Pancreas (tissue), 10 donors: ENCODE data around the gene LRP2BP. TPM values are rescaled to one million over a fixed set of nuclear protein-coding genes. Genes with fewer than 3 reads are reported as not detected.
A peak's percentile ranks its signal among the peaks of the same experiment; 100 is the strongest.

ENCODE experiments used
- ATAC-seq, 4 donors: fragments of 200-7000 bp; cut with Tn5 transposase; one replicate each; pipeline versions ENCODE4 v1.8.0 to v1.9.1; 2020; ENCODE audit warnings: mild to moderate bottlenecking in 4 of 4, moderate library complexity in 4 of 4
- DNase-seq, 6 donors: peaks; one replicate each; pipeline ENCODE4 v3.0.0-alpha.2; 2020
- FAIRE-seq: peaks from 2 replicates; lab custom pipeline; 2012; peaks lifted over from hg19 to GRCh38; lab: Jason Lieb, UNC
- H3K27ac ChIP-seq, 4 donors: fragments of 200-600 bp; sonication (generic); 1 replicate in 3 of 4; 2 replicates in 1 of 4; pipeline versions ENCODE4 v1.5.0 to v1.8.0; 2020
- H3K27me3 ChIP-seq, 4 donors: fragments of 200-600 bp; one replicate each; pipeline ENCODE4 v1.8.0; 2021
- H3K36me3 ChIP-seq, 3 donors: fragments of 200-600 bp; sonication (generic) in 1 of 3; one replicate each; pipeline versions ENCODE4 v1.5.0 to v1.8.0; 2020 to 2021
- H3K4me1 ChIP-seq, 3 donors: fragments of 200-600 bp; one replicate each; pipeline ENCODE4 v1.8.0; 2021
- H3K4me3 ChIP-seq, 4 donors: fragments of 200-600 bp; sonication (generic) in 2 of 4; one replicate each; pipeline versions ENCODE4 v1.5.0 to v1.8.0; 2020 to 2021
- H3K9me3 ChIP-seq, 4 donors: fragments of 200-600 bp; one replicate each; pipeline ENCODE4 v1.8.0; 2021
- WGBS, 2 donors: extraction: QIAGEN DNeasy Blood & Tissue Kit; methylation state at CpG; one replicate each; pipeline ENCODE4 v1.1.7; 2013; 5-methylcytosine and 5-hydroxymethylcytosine counted together
- intact Hi-C, 3 donors: fragments of 100-400 bp; cut with DNase I; formaldehyde crosslinking; loops; one replicate each; pipeline versions ENCODE4 v1.11.1 to v1.14.2; 2022
- polyA plus RNA-seq, 2 donors: library from polyadenylated mRNA; stranded (reverse); fragments of 200-250 nt; gene quantifications; one replicate each; pipeline ENCODE4 v1.2.3, GENCODE V29; 2013
- total RNA-seq, 6 donors: library from RNA; stranded (reverse); fragmentation: NEBNext Ultra II Directional in 4 of 6; extraction: Animal tissue kit (Norgen Biotek cat#: 25700) in 4 of 6; gene quantifications; one replicate each; pipeline versions ENCODE4 v1.2.1 to v1.2.4, GENCODE V29; 2021 to 2023
- TF ChIP-seq, protein P1 (sequence below), 4 donors: fragments of 200-600 bp; sonication (generic) in 3 of 4; IDR thresholded peaks; one replicate each; pipeline versions ENCODE4 v1.5.0 to v1.8.0; 2021; ENCODE audit warnings: antibody characterized with exemption in 4 of 4
- donor health status: healthy with polysubstance abuse.
- donor health status: DM: no; HTN: no; CAD: no; lungs with moderate emphysema.
- donor health status: DM: no; HTN: no; CAD: no.
- donor health status: control.
- donor health status: control.
- donor health status: Bipolar disorder and iron deficiency.
- donor health status: DM: yes; HTN: yes; CAD: no.
- donor health status: DM: no; HTN: no; CAD: no.
- donor health status: DM: no; HTN: no; CAD: no.
- donor health status: DM: yes; HTN: yes; CAD: no.

The LRP2BP gene
- total and polyA plus RNA-seq, 8 donors: 0.72 to 2.1 (median 1.00) TPM

DNA sequence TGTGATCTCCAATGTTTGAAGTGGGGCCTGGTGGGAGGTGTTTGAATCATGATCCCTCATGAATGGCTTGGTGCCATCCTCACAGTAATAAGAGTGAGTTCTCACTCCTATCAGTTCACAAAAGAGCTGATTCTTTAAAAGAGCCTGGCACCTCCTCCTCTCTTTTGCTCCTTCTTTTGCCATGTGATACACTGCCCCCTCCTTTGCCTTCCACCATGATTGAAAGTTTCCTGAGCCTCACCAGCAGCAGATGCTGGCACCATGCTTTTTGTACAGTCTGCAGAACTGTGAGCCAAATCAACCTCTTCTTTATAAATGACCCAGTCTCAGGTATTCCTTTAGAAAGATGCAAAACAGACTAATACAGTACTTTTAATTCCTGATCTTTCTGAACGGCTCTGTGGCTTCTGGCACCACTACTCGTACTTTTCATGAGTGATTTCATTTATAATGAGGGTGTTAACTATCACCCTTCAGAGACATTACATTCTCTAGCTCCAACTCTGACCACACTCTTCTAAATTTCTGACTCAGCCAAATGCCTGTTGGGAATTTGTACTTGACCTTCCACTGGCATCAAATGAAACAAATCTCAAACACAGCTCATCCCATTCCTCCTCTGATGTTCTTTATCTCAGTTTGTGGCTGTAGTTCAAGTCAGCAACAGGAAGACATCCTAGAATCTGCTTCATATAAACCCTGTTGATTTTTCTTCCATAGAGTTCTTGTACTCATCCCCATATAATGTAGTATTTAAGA is 25.8 kb upstream of the LRP2BP start:
- FAIRE-seq: no peak
- Histone ChIP-seq H3K4me3 (no peak overlapping the region), H3K9me3 (no peaks in the 10 kb centered on the region), H3K36me3 (no peaks in the 10 kb centered on the region), H3K4me1 (peaks cover 0 to 17% (median 11%) of the 10 kb centered on the region in 3 donors), H3K27me3 (no peaks in the 10 kb centered on the region), H3K27ac (no peak overlapping the region)
- intact Hi-C loops: no loop called here
- WGBS, 2 donors: 81 to 95% methylated on average over 2 of the region's 2 CpGs
- DNase-seq: no peak
- no peak for ATAC-seq
- TF ChIP-seq, protein P1, sequence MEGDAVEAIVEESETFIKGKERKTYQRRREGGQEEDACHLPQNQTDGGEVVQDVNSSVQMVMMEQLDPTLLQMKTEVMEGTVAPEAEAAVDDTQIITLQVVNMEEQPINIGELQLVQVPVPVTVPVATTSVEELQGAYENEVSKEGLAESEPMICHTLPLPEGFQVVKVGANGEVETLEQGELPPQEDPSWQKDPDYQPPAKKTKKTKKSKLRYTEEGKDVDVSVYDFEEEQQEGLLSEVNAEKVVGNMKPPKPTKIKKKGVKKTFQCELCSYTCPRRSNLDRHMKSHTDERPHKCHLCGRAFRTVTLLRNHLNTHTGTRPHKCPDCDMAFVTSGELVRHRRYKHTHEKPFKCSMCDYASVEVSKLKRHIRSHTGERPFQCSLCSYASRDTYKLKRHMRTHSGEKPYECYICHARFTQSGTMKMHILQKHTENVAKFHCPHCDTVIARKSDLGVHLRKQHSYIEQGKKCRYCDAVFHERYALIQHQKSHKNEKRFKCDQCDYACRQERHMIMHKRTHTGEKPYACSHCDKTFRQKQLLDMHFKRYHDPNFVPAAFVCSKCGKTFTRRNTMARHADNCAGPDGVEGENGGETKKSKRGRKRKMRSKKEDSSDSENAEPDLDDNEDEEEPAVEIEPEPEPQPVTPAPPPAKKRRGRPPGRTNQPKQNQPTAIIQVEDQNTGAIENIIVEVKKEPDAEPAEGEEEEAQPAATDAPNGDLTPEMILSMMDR (IDR thresholded peaks at IDR 0.05): no peak

DNA sequence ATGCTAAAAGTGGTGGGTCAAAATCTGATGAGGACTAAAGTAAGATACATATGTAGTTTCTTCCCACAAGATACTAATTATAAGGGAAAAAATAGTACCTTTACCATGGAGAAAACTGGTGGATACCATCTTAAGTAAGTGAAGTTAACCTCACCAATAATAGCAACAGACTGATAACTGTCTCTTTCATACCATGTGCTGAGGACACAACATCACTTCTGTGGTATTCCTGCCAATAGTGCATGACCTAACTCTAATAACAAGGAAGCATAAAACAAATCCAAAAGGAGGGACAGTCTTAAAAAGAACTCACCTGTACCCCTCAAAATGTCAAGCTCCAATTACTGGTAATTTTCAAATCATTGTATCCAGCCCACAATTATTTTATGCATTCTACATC is 21.2 kb upstream of the LRP2BP start:
- DNase-seq (no peak), FAIRE-seq (no peak), ATAC-seq (no peak)
- peaks cover 0 to 17% (median 8%) of the 10 kb centered on the region in 3 donors for H3K36me3 ChIP-seq
- H3K27ac ChIP-seq: no peak overlapping the region
- H3K4me3 ChIP-seq: no peak overlapping the region
- H3K27me3 ChIP-seq: no peaks in the 10 kb centered on the region
- no peaks in the 10 kb centered on the region for H3K9me3 ChIP-seq
- TF ChIP-seq, protein P1 (IDR thresholded peaks at IDR 0.05): no peak
- H3K4me1 ChIP-seq: peaks cover 0 to 3% (median 3%) of the 10 kb centered on the region in 3 donors
- intact Hi-C loops: no loop called here

DNA sequence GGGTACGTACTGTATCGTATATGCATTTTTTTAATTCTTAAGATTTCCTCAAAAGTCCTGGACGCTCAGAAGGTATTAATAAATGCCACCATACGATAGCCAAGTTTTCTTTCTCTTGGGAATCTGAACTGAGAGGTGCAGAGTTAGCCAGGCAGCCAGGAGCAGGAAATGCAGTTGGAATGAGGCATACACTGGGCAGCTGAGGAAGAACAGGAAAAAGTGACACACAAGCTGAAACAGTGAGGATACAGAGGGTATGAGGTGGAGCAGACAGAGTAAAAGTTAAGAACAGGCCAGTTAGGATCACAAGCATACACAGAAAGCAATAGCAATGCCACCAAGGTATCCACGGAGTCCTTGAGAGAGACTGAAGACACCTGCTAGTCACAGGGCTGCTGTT is 16.7 kb upstream of the LRP2BP start:
- no peak for DNase-seq
- Histone ChIP-seq H3K36me3 (peaks cover 0 to 21% (median 8%) of the 10 kb centered on the region in 3 donors), H3K4me1 (no peaks in the 10 kb centered on the region), H3K27ac (no peak overlapping the region), H3K4me3 (no peak overlapping the region), H3K9me3 (no peaks in the 10 kb centered on the region), H3K27me3 (no peaks in the 10 kb centered on the region)
- WGBS, 2 donors: 90 to 91% methylated on average over 5 of the region's 5 CpGs
- peak in 1 of 4 donors; percentile 23 for ATAC-seq
- no peak for FAIRE-seq
- intact Hi-C loops: no loop called here
- TF ChIP-seq, protein P1 (IDR thresholded peaks at IDR 0.05): no peak

DNA sequence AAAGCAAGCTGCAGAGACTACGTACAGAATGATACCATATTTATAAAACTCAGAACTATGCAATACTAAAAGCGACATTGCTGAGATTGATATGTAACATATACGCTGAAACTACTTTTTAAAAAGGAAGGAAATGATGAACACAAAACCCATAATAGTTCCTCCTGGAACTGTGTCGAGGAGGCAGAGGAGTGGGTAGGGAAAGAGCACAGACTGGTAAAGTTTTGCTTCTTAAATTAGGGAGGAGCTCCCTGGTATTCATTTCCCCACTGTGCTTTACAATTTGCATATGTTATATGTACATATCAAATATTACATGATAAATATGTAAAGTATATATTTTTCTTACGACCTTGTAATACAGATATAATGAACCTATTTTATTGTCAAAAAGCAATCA is 16.1 kb upstream of the LRP2BP start:
- H3K4me1 ChIP-seq: no peaks in the 10 kb centered on the region
- H3K9me3 ChIP-seq: no peaks in the 10 kb centered on the region
- peaks cover 0 to 21% (median 8%) of the 10 kb centered on the region in 3 donors for H3K36me3 ChIP-seq
- DNase-seq (no peak), ATAC-seq (peak in 2 of 4 donors; percentile 34 to 38), FAIRE-seq (no peak)
- H3K27ac ChIP-seq: no peak overlapping the region
- H3K27me3 ChIP-seq: no peaks in the 10 kb centered on the region
- H3K4me3 ChIP-seq: no peak overlapping the region
- intact Hi-C loops: no loop called here
- 87 to 91% methylated on average over 5 of the region's 5 CpGs for WGBS, 2 donors
- TF ChIP-seq, protein P1 (IDR thresholded peaks at IDR 0.05): no peak

DNA sequence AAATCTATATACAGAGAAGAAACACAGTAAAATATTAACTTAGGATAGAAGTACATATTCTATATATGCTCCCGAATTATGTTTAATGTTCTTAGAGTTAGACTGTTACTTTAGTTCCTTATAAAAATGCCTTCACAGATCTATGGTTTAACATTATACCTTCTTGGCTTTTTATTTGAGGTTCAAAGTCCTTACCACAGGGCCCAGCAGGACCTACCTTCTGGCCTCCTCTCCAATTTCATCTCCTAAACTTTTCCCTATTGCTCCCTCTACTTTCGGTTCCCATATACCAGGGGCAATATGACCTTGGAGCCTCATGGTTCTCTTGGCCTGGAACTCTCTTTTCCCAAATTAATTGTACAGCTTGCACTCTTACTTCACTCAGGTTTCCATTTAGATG is 12.7 kb upstream of the LRP2BP start:
- H3K27me3 ChIP-seq: no peaks in the 10 kb centered on the region
- FAIRE-seq: no peak
- WGBS, 2 donors: 93 to 96% methylated on average over 2 of the region's 2 CpGs
- no peak for ATAC-seq
- TF ChIP-seq, protein P1 (IDR thresholded peaks at IDR 0.05): no peak
- H3K9me3 ChIP-seq: no peaks in the 10 kb centered on the region
- H3K4me1 ChIP-seq: peaks cover 0 to 8% (median 4%) of the 10 kb centered on the region in 3 donors
- H3K27ac ChIP-seq: no peak overlapping the region
- no peak for DNase-seq
- H3K4me3 ChIP-seq: no peak overlapping the region
- intact Hi-C loops: no loop called here
- H3K36me3 ChIP-seq: peaks cover 0 to 10% (median 8%) of the 10 kb centered on the region in 3 donors
